SK-N-SH (cell line): Measurements from ENCODE around the gene MAD1L1. TPM values are rescaled to one million over a fixed set of nuclear protein-coding genes. Genes with fewer than 3 reads are reported as not detected.
A peak's percentile ranks its signal among the peaks of the same experiment; 100 is the strongest.

Experiments
- CTCF ChIA-PET: fragments of 300-600, 350-600 bp; formaldehyde crosslinking; extraction: SDS; loops from one replicate; lab custom pipeline; 2021; lab: Yijun Ruan, JAX
- POLR2A ChIA-PET: fragments of 350-600 bp; sonication (Branson Sonifier 250); formaldehyde crosslinking; extraction: SDS; loops from one replicate; lab custom pipeline; 2020; ENCODE audit warnings: antibody characterized with exemption, inconsistent platforms; lab: Yijun Ruan, JAX
- DNase-seq: peaks from one replicate; pipeline ENCODE4 v3.0.0; 2012
- H2AFZ ChIP-seq: fragments of 200-600 bp; sonication (generic); 2 replicates; pipeline ENCODE4 v1.8.1; 2016; ENCODE audit warnings: antibody characterized with exemption, mild to moderate bottlenecking, low read depth
- H3F3A ChIP-seq: fragments of 200-600 bp; sonication (generic); replicated peaks from 2 replicates; pipeline ENCODE3; 2016; ENCODE audit warnings: antibody characterized with exemption, mild to moderate bottlenecking; ENCODE audit not compliant: insufficient read depth
- H3K27ac ChIP-seq, 2 experiments: fragments of 200-500 bp in 1 of 2; fragments of 200-600 bp in 1 of 2; sonication (Bioruptor generic) in 1 of 2; sonication (generic), shearing (Covaris generic) in 1 of 2; 2 replicates each; pipeline versions ENCODE4 v1.5.1 to v1.6.1; 2014 to 2016; ENCODE audit warnings: low read depth in 2 of 2, inconsistent platforms in 1 of 2, low read length in 1 of 2, mild to moderate bottlenecking in 1 of 2, mixed read lengths in 1 of 2
- H3K27me3 ChIP-seq: fragments of 200-600 bp; sonication (generic), shearing (Covaris generic); 2 replicates; pipeline ENCODE4 v1.6.1; 2016; ENCODE audit warnings: mixed run types; ENCODE audit not compliant: insufficient read depth
- H3K36me3 ChIP-seq, 2 experiments: fragments of 200-500 bp in 1 of 2; fragments of 200-600 bp in 1 of 2; sonication (Bioruptor generic) in 1 of 2; sonication (generic) in 1 of 2; replicated peaks in 1 of 2; 2 replicates each; pipeline versions ENCODE3 to v1.5.1; 2014 to 2016; ENCODE audit warnings: low read length in 1 of 2, mild to moderate bottlenecking in 1 of 2; ENCODE audit not compliant: insufficient read depth in 2 of 2, control insufficient read depth in 1 of 2
- H3K4me1 ChIP-seq, 2 experiments: fragments of 200-500 bp in 1 of 2; fragments of 200-600 bp in 1 of 2; sonication (Bioruptor generic) in 1 of 2; sonication (generic), shearing (Covaris generic) in 1 of 2; 2 replicates each; pipeline versions ENCODE4 v1.5.1 to v1.6.1; 2014 to 2016; ENCODE audit warnings: low read depth in 1 of 2, low read length in 1 of 2, mixed run types in 1 of 2; ENCODE audit not compliant: insufficient read depth in 2 of 2, control insufficient read depth in 1 of 2
- H3K4me2 ChIP-seq: fragments of 200-600 bp; sonication (generic), shearing (Covaris generic); 2 replicates; pipeline ENCODE4 v1.6.1; 2017; ENCODE audit warnings: mixed run types
- H3K4me3 ChIP-seq, 2 experiments: fragments of 200-500 bp in 1 of 2; fragments of 200-600 bp in 1 of 2; sonication (Bioruptor generic) in 1 of 2; sonication (generic), shearing (Covaris generic) in 1 of 2; 2 replicates each; pipeline versions ENCODE4 v1.5.1 to v1.8.1; 2014 to 2016; ENCODE audit warnings: low read depth in 2 of 2, inconsistent platforms in 1 of 2, low read length in 1 of 2, mild to moderate bottlenecking in 1 of 2, mixed read lengths in 1 of 2, moderate library complexity in 1 of 2
- H3K79me2 ChIP-seq: fragments of 200-600 bp; sonication (generic); 2 replicates; pipeline ENCODE4 v1.8.1; 2017; ENCODE audit warnings: mild to moderate bottlenecking; ENCODE audit not compliant: insufficient read depth
- H3K9ac ChIP-seq: fragments of 200-600 bp; sonication (generic); 2 replicates; pipeline ENCODE4 v1.6.1; 2017; ENCODE audit warnings: mixed run types
- H3K9me2 ChIP-seq: fragments of 200-600 bp; sonication (generic); 2 replicates; pipeline ENCODE4 v1.6.1; 2017; ENCODE audit warnings: mixed run types
- H3K9me3 ChIP-seq: fragments of 200-600 bp; sonication (generic); 2 replicates; pipeline ENCODE4 v1.6.1; 2017; ENCODE audit warnings: mixed run types, mild to moderate bottlenecking, moderate library complexity
- H4K20me1 ChIP-seq: fragments of 200-600 bp; sonication (generic); 2 replicates; pipeline ENCODE4 v1.6.1; 2017; ENCODE audit warnings: mild to moderate bottlenecking, mixed run types; ENCODE audit not compliant: insufficient read depth
- CHD2 ChIP-seq: fragments of 150-350 bp; IDR thresholded peaks from 2 replicates; pipeline ENCODE4 v1.6.1; 2018; ENCODE audit warnings: low read length; ENCODE audit not compliant: partially characterized antibody
- CTCF ChIP-seq: fragments of 200-600 bp; sonication (generic); IDR thresholded peaks from 2 replicates; pipeline ENCODE4 v1.6.1; 2017; ENCODE audit warnings: antibody characterized with exemption, mild to moderate bottlenecking, moderate library complexity
- FOSL2 ChIP-seq: IDR thresholded peaks from 2 replicates; pipeline ENCODE4 v1.4.0; 2012; ENCODE audit warnings: low read depth, mild to moderate bottlenecking, moderate library complexity, borderline replicate concordance
- FOXJ3 ChIP-seq: sonication (generic); formaldehyde crosslinking; IDR thresholded peaks from 2 replicates; pipeline ENCODE4 v1.5.1; 2020; ENCODE audit warnings: mild to moderate bottlenecking, missing genetic modification reagents
- MXI1 ChIP-seq: IDR thresholded peaks from 2 replicates; pipeline ENCODE4 v1.6.1; 2012; ENCODE audit warnings: mild to moderate bottlenecking, low read depth, low read length, improper control_type of control experiment
- RAD21 ChIP-seq: IDR thresholded peaks from 2 replicates; pipeline ENCODE4 v1.6.1; 2012; ENCODE audit warnings: mild to moderate bottlenecking, low read length
- RCOR1 ChIP-seq: fragments of 150-350 bp; IDR thresholded peaks from 2 replicates; pipeline ENCODE4 v1.6.1; 2017; ENCODE audit warnings: antibody characterized with exemption, low read length
- RFX5 ChIP-seq: IDR thresholded peaks from 2 replicates; pipeline ENCODE4 v1.6.1; 2012; ENCODE audit warnings: mild to moderate bottlenecking, improper control_type of control experiment, low read length
- SMC3 ChIP-seq: IDR thresholded peaks from 2 replicates; pipeline ENCODE4 v1.6.1; 2012; ENCODE audit warnings: low read depth, low read length, improper control_type of control experiment
- USF1 ChIP-seq: IDR thresholded peaks from 2 replicates; pipeline ENCODE4 v1.4.0; 2012; ENCODE audit warnings: low read depth, borderline replicate concordance
- WGBS: methylation state at CpG from one replicate; pipeline ENCODE4 v1.1.6; 2017; ENCODE audit warnings: low lambda C conversion rate; 5-methylcytosine and 5-hydroxymethylcytosine counted together
- polyA plus RNA-seq, 3 experiments: library from polyadenylated mRNA; depleted of rRNA; stranded (reverse); fragments of >200 nt; gene quantifications; 2 replicates each; pipeline ENCODE4 v1.2.3, GENCODE V29; 2012

Gene MAD1L1
- polyA plus RNA-seq, 1 of the 3 experiments (the other 2 are of a cell fraction): 46.2 TPM

GRCh38 chr7:2248984-2249694 is 16.4 kb upstream of the MAD1L1 start (continued):
- TF ChIP-seq CTCF: peak; percentile 40
- peak; percentile 94 for TF ChIP-seq USF1
- no peak for TF ChIP-seq MXI1

GRCh38 chr7:2247141-2247995 is 14.6 kb upstream of the MAD1L1 start:
- ChIA-PET POLR2A (no interaction called here), CTCF (interaction anchor here (0.6 to 2.7 kb wide), 13 partner anchors 10 to 527 kb away, joined by 3 to 23 read pairs (median 4); no protein-coding TSS in a partner anchor)
- H3K27me3 ChIP-seq: no peaks in the 10 kb centered on the region
- no peaks in the 10 kb centered on the region for H3K9me2 ChIP-seq
- no peaks in the 10 kb centered on the region for H3K36me3 ChIP-seq
- H3K27ac ChIP-seq: peak overlapping the region in 1 of 2 experiments; percentile 98; a peak in 3 of 4 replicates
- H3K9me3 ChIP-seq: no peaks in the 10 kb centered on the region
- H2AFZ ChIP-seq: no peak overlapping the region
- H3K4me3 ChIP-seq: no peak overlapping the region
- DNase-seq: peak; percentile 95
- H3K4me1 ChIP-seq: peaks cover 14 to 16% of the 10 kb centered on the region in 2 experiments; a peak in 3 of 4 replicates
- WGBS: 88% methylated on average over 33 of the region's 36 CpGs
- no peak overlapping the region for H3K9ac ChIP-seq
- H3K4me2 ChIP-seq: no peak overlapping the region
- TF ChIP-seq FOSL2: no peak
- no peak for TF ChIP-seq RFX5
- TF ChIP-seq RCOR1: no peak
- TF ChIP-seq FOXJ3 (CRISPR knock-in tag): no peak
- TF ChIP-seq CTCF: peak; percentile 86
- peak; percentile 78 for TF ChIP-seq SMC3
- no peak for TF ChIP-seq CHD2
- TF ChIP-seq RAD21: peak; percentile 72
- no peaks in the 10 kb centered on the region for H4K20me1 ChIP-seq
- peaks cover 17% of the 10 kb centered on the region for H3K79me2 ChIP-seq
- peaks cover 32% of the 10 kb centered on the region for H3F3A ChIP-seq
